ENCODE measurements around the gene ZCWPW2.

Gene ZCWPW2

GRCh38 chr3:28348629-28349468 is at the start of gene ZCWPW2, which contains the start of gene AZI2:
ZCWPW2 (plus strand) TSS chr3:28348721; CDS start chr3:28413069, 64,348 bp downstream.
AZI2 (minus strand) TSS chr3:28348824; CDS start chr3:28340617, 8,207 bp downstream.
- DNase-seq (ENCODE audit: low spot score) = peak; percentile 92

- DNase-seq (ENCODE audit: low spot score) = no peak
Observed at GRCh38 chr3:28299705-28300104, 48.8 kb upstream of the ZCWPW2 start.

- no peak for DNase-seq (ENCODE audit: low spot score)
Observed at GRCh38 chr3:28300345-28300962, 48.1 kb upstream of the ZCWPW2 start.

GRCh38 chr3:28301688-28302087 is 46.8 kb upstream of the ZCWPW2 start:
- DNase-seq (ENCODE audit: low spot score) = no peak

- DNase-seq (ENCODE audit: low spot score) = no peak
Observed at GRCh38 chr3:28308196-28308595, 40.3 kb upstream of the ZCWPW2 start.

- no peak for DNase-seq (ENCODE audit: low spot score)
Observed at GRCh38 chr3:28315711-28316110, 32.8 kb upstream of the ZCWPW2 start.

GRCh38 chr3:28316226-28316625 is 32.3 kb upstream of the ZCWPW2 start:
- DNase-seq (ENCODE audit: low spot score) = no peak

- DNase-seq (ENCODE audit: low spot score) = peak; percentile 63
Observed at GRCh38 chr3:28317438-28318022, 31.0 kb upstream of the ZCWPW2 start.

- no peak for DNase-seq (ENCODE audit: low spot score)
Observed at GRCh38 chr3:28320981-28321380, 27.5 kb upstream of the ZCWPW2 start.

- DNase-seq (ENCODE audit: low spot score) = no peak
Observed at GRCh38 chr3:28322464-28322863, 26.1 kb upstream of the ZCWPW2 start.

GRCh38 chr3:28326458-28326926 is 22.0 kb upstream of the ZCWPW2 start:
- peak; percentile 90 for DNase-seq (ENCODE audit: low spot score)

- peak; percentile 49 for DNase-seq (ENCODE audit: low spot score)
Observed at GRCh38 chr3:28328188-28329151, 20.1 kb upstream of the ZCWPW2 start.

- DNase-seq (ENCODE audit: low spot score) = no peak
Observed at GRCh38 chr3:28334552-28334951, 14.0 kb upstream of the ZCWPW2 start.

- no peak for DNase-seq (ENCODE audit: low spot score)
Observed at GRCh38 chr3:28335246-28335645, 13.3 kb upstream of the ZCWPW2 start.

GRCh38 chr3:28337230-28337629 is 11.3 kb upstream of the ZCWPW2 start:
- DNase-seq (ENCODE audit: low spot score) = no peak

- DNase-seq (ENCODE audit: low spot score) = no peak
Observed at GRCh38 chr3:28343144-28343543, 5.4 kb upstream of the ZCWPW2 start.

- no peak for DNase-seq (ENCODE audit: low spot score)
Observed at GRCh38 chr3:28345690-28346089, 2.8 kb upstream of the ZCWPW2 start.

- no peak for DNase-seq (ENCODE audit: low spot score)
Observed at GRCh38 chr3:28347374-28348264, 902 bp upstream of the ZCWPW2 start.

- DNase-seq (ENCODE audit: low spot score) = no peak
Observed at GRCh38 chr3:28348265-28348628, 274 bp upstream of the ZCWPW2 start.

- no peak for DNase-seq (ENCODE audit: low spot score)
Observed at GRCh38 chr3:28349469-28350000, 1.0 kb downstream of the ZCWPW2 start.
